Right renal pelvis (tissue), 4 donors: ENCODE measurements around the gene FGF14. TPM values are rescaled to one million over a fixed set of nuclear protein-coding genes. Genes with fewer than 3 reads are reported as not detected.

Experiments used
- DNase-seq, 4 donors: peaks; one replicate each; pipeline ENCODE4 v3.0.0-alpha.2; 2013; ENCODE audit warnings: low read depth in 4 of 4, low spot score in 3 of 4, missing footprints in 1 of 4
- polyA plus RNA-seq, 4 donors: library from polyadenylated mRNA; unstranded; fragments of 120-200 nt; gene quantifications; one replicate each; pipeline ENCODE4 v1.2.1, GENCODE V29; 2013; ENCODE audit not compliant: insufficient read length in 4 of 4

FGF14 gene
- polyA plus RNA-seq, result 1 to 10 TPM in 2 of 4 donors, under 1 TPM in 2; 0.47 to 1.3 (median 1.0) TPM

DNA sequence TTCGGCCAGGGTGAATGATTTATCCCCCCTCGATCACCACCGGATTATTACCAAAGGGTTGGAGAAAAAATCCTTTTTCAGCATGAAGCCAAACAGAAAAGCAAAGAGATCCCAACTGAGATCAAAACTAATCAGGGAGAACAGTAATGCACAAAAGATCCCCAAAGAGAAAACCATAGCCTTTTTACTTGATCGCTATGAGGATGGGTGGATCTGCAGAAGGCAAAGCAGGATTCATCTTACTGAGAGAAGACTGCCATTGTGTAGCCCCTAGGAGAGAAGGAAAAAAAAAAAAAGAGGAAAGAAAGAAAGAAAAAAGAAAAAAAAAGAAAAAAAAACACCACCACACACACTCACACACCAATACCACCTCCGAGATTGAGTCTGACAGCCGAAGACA lies at the start of gene FGF14:
FGF14 (minus strand) TSS at position 283 of the 400 bp plus-strand sequence.
- DNase-seq, result no peak

DNA sequence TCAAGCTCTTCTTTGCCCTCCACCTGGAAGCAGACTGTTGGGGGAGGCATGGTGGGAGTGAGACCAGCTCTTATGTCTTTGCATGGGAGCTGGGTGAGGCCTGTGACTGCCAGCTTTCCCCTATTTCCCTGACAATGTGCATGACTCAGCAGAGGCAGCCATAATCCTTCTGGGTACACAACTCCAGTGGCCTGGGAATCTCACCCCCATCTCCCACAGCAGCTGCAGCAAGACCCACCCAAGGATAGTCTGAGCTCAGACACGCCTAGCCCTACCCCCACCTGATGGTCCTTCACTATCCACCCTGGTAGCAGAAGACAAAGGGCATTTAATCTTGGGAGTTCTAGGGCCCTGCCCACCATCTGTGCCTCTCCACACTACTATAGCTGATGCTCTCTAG lies 41.4 kb upstream of the FGF14 start:
- no peak for DNase-seq

DNA sequence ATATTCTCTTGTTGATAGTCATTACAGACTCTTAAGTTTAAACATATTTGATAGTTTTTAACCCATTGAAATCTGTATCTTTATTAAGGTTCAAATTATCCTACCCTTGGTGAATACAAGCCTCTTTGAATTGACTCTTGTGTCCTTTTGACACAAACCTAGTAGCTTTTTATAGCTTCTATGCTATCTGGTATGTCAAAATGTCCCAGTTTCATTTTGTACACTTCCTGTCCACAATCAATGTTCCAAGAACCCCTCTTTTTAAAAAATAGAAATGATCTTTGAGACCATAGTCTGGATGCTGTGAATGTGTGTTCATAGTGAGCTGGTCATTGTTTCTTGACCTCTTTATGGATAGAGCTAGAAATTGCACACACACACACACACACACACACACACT lies 39.2 kb upstream of the FGF14 start:
- DNase-seq, result no peak

DNA sequence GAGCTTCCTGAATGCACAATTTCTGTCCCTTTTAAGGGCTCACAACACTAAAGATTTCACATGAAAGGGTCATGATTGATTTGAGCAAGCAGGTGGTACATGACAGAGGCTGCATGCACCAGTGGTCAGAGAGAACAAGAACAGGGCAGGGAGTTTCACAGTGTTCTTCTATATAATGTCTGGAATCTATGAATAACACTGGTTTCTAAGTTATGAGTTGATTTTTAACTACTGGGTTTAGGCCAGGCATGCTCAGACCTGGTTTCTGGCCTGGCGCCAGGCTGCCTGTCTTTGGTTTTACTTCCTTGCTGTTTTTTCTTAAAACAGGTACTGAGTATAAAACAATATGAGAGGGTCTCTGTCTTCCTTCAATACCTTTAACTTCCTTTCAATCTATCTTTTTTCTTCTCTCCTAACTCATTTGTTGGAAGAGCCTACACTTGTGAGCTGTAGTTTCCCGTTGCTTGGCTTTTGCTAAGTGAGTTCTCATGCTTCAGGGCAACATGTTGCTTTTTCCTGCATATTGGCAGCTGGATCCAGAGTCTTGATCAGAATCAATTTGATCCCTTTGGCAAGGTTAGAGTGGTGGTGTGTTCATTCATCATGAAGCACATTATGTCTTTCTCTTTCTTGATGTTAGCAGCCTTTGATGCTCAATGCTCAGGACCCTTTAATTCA lies 38.5 kb upstream of the FGF14 start:
- no peak for DNase-seq

DNA sequence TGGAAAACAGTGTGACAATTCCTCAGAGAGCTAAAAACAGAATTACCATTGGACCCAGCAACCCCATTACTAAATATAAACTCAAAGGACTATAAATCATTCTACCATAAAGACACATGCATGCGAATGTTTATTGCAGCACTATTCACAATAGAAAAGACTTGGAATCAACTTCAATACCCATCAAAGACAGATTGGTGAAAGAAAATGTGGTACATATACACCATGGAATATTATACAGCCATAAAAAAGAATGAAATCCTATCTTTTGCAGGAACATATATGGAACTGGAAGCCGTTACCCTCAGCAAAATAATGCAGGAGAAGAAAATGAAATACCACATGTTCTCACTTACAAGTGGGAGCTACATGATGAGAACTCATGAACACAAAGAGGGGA lies 20.8 kb upstream of the FGF14 start:
- no peak for DNase-seq

GRCh38 chr13:102405499-102406100 lies 3.8 kb upstream of the FGF14 start:
- DNase-seq, result no peak

- DNase-seq, result no peak
These were observed 442 bp upstream of the FGF14 start for GRCh38 chr13:102402290-102402689.

DNA sequence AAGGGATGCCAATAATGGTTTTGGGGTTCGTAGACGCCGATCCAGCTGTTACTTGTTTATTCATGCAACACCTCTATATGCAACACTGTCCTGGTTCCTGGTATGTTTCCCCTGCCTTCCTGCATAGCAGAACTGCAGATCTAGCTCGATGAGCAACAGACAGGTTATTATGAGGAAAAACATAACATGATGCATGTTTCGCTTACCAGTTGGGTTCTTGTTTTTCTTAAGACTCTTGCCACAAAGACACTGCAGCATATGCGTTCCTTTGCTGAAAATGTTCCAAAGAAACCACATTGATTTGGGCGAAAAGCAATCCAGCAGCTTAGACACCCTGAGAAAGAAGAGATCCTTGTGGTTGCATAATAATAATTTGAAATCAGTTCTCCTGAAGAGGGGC lies 583 bp downstream of the FGF14 start:
- no peak for DNase-seq

DNA sequence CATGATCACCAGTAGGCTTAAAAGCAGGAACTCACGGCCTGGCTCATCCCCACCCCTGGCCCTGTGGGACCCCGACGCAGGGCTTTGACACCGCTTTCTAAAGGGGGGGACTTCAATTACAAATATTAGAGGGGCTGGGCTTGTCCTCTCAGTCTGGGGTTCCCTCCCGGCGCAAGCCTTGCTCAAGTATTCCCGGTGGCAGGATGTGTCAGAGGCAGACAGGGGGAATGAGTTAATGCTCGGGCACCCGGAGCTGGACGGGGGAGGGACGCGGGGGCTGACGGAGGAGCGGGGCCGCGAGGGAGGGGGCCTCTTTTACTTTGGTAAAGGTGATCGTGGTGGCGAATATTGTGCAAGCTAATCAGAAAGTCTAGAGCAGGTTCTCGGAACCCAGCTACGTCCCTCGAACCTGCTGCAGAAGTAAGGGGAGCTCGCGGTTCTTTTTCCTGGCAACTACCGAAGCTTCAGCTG lies 1.1 kb downstream of the FGF14 start:
- DNase-seq, result no peak

GRCh38 chr13:102399791-102400674 lies 1.8 kb downstream of the FGF14 start:
- DNase-seq, result no peak

- no peak for DNase-seq
These were observed 5.9 kb downstream of the FGF14 start for GRCh38 chr13:102395939-102396338.

DNA sequence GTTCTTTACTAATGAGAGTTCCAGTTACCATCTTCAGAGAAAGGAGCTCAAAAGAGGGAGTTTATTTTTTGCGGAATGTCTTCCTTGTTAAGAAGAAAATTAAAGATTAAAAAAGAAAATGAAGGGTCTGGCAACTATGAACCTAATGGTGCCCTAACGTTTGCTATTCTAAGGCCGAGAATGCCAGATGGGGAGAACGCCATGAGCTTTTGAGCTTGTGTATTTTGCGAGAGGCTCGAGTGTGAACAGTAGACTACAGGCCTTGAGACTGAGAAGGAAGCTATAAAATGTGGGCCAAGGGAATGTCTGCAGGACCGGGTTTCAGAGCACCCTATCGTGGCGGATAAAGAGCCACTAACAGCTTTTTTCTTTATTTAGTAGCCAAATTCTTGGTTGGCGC lies 6.7 kb downstream of the FGF14 start:
- DNase-seq, result no peak

- peak; percentile 89 to 94 (median 93) for DNase-seq
These were observed 7.4 kb downstream of the FGF14 start for GRCh38 chr13:102394158-102395053.

DNA sequence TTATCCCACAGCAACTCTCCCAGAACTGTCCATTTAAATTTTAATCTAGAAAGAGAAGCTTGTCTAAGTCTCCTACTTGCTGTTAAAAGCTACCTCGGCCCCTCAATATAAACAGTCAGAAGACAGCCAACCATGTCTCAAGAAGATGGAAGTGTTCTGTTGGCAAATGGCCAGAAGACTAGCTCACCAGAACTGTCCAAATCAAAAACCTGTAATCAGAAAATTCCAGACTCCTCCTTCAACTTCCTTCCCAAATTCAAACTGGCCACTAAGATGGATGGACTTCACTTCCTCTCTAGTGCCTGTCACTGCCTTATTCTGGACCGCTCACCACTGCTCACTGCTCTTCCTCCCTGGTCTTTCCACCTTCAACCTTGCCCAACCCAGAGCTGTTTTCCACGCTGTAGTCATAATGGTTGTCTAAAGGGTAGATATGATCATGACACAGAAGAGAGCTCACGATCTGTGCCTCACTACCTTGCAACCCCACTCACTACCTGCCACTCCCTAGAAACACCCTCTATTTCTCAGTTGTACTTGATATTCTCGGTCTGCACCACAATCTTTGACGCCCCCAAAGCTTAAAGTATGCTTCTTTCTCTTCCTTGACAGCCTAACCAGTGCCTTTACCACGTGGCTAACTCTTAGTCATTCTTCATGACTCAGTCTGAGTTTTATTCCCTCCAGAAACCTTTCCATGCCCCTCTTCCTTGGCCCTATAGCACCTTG lies 9.2 kb downstream of the FGF14 start:
- DNase-seq, result no peak

- no peak for DNase-seq
These were observed 15.4 kb downstream of the FGF14 start for GRCh38 chr13:102386461-102386860.

GRCh38 chr13:102380012-102380411 lies 21.8 kb downstream of the FGF14 start:
- DNase-seq, result no peak

DNA sequence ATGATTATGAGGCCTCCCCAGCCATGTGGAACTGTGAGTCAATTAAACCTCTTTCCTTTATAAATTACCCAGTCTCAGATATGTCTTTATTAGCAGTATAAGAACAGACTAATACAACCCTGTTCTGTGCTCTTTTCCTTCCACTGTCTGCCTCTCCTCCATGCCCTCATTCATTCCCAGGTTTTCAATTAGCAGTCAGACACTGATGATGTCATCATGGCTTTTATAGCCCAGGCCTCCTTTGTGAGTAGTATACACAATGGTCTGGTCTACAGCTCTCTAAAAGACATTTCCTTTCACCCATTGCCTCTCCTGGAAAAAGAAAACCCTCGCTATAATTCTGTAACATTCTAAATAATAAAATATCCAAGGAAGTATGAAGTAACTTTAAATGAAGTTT lies 25.5 kb downstream of the FGF14 start:
- no peak for DNase-seq

GRCh38 chr13:102374726-102375125 lies 27.1 kb downstream of the FGF14 start:
- no peak for DNase-seq

DNA sequence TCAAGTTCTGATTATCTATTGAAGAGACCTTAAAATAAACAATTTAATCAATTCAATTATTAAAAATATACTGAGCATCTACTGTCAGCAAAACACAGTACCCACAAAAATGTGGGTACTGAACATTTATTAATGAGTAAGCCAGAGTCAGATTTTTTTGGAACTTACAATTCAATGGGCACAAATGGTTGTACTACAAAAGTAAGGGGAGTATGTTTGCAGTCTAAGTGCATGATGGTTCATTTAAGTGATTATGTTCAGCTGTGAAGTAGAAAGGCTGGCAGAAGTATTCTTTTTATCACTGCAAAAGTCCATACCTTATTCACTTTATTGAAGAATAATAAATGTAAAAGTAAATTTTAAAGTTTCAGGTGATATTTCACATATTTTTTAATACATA lies 27.6 kb downstream of the FGF14 start:
- no peak for DNase-seq

DNA sequence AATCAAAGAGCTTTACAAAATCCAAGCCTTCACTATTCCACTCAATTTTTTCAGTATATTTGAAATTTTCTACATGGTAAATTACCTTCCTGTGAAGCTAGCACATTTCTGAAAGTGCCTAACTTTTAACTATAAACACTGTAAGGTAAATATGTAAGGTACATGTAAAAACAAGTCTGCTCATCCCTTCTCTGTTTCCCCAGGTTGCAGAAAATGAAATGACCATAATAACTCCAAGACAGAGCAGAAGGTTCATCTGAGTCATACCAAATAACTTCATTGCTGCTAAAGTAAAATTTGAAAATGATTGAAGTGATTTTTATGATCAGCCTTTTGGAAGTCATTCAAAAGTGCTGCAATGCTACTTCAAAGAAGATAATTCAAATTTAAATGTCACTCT lies 28.6 kb downstream of the FGF14 start:
- no peak for DNase-seq
